ENCODE measurements around the gene UTP11.

The UTP11 gene

DNA sequence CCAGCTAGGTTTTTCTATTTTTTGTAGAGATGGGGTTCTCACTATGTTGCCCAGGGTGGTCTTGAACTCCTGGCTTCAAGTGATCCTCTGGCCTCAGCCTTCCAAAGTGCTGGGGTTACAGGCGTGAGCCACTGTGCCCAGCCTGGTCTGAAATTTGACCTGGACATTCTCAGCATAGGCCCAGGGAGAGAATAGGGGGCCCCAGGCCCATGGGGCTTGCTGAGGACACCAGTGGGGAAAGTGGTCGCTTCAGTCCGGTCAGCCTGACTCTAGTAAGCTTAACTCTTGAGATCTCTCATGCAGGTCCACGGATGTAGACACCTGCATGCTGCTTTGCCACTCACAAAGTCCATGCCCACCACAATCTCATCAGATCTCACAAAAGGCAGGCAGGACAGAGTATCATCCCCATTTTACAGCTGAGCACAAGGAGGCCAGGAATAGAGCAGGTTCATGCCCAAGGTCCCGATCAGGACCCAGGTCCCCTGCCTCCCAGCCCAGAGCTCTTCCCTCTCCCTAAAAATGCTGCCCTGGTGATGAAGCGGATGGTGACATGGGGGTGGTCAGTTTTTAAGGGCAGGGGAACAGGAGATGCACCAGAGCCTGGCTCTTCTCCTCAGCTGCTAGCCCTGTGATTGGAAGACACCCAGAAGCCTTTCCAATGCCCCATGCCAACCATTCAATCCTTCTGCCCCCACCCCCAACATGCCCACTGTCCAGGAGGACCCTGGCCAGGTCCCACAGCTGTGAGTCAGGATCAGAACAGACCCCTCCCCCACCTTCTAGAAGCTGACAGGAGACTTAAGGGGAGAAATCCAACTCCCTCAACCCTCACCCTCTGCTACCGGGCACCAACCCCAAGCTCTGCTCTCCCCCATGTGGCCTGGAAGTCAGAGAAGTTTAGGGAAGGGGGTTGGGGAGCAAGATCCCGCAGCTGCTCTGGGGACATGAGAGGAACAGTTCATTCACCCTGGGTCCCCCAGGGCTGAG is 9.0 kb upstream of the UTP11 start:
- DNase-seq (ENCODE audit: low spot score): no peak

DNA sequence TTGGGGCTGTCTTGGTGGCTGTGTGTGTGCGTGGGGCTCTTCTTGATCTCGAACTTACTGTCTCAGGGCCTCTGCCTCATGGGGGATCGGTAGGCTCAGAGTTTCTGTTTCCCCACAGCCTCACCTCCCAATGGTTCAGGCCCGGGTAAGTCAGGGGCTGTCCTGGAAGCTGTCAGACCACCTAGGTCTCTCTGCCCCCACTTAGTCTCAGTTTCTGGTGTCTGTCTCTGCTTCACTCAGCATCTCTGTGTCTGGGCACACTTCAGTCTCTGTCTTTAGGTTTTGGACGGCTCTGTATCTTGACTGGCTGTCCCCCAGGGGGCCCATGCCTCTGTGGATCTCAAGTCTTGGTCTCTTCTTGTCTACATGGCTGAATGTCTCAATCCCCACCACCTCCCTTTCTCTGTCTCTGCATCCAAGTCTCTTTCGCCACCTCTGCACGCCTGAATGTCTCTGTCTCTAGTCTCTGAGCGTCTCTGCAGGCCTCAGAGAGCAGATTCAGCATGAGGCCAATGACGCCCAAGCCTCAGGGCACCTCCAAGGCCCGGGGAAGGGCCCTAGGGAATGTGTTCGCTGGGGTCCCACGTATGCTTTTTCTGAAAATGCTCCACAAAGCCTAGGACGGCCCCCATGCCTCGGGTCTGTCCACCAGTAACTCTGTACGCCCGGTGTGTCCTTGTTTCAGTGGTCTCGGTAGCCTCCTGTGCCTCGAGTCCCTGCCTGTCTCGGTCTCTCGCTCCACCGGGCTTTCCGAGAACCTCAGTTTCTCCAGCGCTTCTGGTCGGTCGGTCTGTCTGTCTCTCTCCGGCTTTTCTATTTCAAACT is 8.0 kb upstream of the UTP11 start:
- DNase-seq (ENCODE audit: low spot score): no peak

DNA sequence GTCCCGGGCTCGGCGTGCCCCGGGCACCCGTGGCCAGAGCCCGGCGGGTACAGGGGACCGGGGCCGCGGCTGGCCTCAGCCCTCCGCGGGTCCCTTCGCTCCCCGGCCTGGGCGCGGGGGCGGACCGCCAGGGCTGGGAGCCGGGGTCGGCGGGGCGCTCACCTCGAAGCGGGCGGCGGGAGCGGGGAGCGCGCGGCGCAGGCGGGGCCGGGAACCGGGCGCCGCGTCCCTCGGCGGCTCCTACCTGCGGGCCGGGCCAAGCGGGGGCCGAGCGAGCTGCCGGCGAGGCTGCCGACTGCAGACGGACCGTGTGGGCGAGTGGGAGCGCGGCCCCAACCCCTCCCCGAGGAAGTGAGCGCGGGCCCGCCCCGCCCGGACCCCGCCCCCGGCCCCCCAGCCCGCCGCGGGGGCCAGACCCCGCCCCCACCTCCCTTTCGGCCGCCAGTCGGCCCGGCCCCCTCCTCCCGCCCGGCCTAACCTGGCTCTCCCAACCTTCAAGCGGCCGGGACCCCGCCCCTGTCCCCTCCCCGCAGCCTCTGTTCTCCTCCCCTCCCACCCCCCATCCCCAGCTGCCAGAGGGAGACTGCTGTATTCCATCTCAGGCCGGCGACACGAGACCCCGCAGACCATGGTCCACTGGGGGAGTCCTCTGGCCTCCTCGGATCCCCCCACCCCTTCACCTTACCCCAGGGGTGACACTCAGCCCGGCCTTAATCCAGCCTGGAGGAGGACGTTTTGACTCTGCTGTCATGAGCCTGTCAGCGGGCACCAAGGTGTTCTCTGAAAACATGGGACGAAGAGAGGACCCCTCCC is 7.1 kb upstream of the UTP11 start, which contains the start of gene FHL3:
TSS of gene FHL3 (minus strand) at position 320 of the 813 bp plus-strand sequence. CDS start 6,102 bp downstream, outside the sequence.
- DNase-seq (ENCODE audit: low spot score): peak; percentile 60

DNA sequence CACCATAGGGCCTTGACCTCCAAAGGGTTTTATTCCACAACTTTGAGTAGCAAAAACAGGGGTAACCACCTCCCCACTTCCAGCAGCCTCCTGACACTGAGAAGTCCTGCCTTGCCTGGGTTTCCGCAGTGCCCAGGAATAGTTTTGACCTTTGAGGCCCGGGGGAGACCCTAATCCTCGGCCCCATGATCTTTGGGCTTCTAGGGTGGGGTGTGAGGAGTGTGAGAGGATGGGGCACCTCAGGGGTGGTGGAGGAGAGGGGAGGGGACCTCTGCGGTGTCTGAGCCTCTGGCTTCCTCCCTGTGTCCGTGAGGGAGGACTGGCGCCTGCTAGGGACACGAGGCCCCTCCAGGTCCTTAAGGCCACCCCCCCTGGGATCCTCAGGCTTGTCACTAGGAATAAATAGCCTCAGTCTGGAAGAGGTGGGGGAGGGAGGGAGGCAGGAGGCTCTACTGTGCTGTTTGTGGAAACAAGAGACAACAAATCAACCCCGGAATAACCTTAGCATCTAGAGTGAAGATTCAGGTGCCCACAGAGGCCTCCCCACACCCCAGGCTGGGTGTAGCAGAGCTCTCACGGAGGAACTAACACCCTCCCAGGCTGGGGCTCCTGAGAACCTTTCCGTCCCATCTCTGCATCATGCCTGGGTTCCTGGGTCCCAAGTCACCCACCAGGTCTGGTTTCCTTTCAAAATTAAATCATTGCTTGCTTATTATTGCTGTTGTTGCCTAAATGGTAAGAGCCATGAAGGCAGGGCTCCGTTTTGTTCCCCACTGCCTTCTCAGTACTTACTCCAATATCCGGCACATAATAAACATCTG is 6.3 kb upstream of the UTP11 start:
- DNase-seq (ENCODE audit: low spot score): no peak

DNA sequence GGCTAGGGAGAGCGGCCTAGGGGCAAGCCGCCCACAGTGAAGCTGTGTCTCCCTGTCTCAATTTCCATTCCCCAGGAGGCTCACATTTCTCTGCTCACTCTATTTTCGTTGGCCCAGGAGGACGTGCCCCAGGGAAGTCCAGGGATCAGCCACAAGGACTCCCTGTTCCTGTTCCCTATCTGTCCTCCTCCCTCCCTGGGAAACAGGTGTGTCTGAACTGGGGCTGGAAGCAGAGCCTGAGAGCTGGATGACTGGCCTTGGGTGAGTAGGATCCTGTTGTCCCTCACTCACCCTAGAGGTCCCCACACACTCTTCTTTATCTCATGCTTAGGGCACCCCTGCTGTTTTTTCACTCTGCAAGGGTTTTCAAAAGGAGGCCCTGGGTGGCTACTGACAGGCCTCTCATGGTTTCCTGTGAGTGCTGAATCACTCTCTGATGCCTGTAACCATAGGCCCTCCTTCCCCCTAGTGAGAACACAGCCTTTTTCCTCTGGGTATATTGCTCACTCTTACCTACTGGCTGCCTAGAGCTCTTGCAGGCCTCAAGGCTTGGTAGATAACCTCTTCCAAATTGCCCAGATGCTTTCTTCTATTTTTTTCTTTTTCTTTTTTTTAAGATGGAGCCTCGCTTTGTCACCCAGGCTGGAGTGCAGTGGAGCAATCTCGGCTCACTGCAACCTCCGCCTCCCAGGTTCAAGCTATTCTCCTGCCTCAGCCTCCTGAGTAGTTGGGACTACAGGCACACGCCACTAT is 3.3 kb upstream of the UTP11 start:
- DNase-seq (ENCODE audit: low spot score): no peak

DNA sequence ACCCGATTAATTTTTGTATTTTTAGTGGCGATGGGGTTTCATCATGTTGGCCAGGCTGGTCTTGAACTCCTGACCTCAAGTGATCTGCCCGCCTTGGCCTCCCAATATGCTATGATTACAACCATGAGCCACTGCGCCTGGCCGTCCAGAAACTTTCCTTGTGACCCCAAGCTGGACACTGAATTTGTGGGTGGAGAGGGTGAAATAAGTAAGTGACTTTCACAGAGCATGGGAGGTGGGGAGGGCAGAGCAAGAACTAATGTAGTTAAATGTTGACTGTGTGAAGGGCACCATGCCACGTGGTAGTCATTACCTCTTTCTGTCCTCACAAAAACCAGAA is 2.7 kb upstream of the UTP11 start:
- DNase-seq (ENCODE audit: low spot score): no peak

DNA sequence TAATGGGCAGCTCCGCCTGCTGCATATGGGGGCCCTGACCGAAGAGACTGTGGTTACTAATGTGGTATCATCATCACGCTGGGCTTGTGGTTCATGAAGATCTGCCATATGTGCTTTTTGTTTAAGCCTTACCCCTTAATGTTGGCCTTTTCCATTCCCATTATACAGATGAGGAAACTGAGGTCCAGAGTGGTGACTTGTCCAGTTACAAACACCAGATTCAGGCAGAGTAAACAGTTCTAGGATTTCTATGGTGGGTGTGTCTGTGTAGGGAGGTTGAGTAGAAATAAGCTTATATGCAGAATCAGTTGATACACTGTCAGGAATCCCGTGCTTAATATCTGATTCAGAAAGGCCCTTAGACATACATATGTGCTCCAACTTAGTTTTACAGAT is 691 bp downstream of the UTP11 start:
- no peak for DNase-seq (ENCODE audit: low spot score)

DNA sequence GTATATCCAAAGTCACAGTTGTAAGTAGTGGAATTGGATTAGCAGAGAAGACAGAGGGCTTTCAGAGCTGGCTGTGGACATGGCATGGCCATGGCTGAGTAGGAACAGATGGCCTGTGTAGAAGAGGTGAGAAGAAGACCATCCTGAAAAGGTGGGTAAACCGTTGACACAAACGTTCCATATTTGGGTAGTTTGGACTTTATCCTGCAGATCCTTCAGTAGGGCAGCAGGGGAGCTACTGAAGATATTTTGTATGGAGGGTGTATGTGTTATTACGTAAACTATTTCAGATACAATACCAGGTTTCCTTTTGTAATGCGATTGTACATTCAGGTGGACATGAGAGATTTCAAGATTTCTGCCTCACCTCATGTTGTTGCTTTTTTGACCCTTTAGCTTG is 1.6 kb downstream of the UTP11 start:
- no peak for DNase-seq (ENCODE audit: low spot score)

DNA sequence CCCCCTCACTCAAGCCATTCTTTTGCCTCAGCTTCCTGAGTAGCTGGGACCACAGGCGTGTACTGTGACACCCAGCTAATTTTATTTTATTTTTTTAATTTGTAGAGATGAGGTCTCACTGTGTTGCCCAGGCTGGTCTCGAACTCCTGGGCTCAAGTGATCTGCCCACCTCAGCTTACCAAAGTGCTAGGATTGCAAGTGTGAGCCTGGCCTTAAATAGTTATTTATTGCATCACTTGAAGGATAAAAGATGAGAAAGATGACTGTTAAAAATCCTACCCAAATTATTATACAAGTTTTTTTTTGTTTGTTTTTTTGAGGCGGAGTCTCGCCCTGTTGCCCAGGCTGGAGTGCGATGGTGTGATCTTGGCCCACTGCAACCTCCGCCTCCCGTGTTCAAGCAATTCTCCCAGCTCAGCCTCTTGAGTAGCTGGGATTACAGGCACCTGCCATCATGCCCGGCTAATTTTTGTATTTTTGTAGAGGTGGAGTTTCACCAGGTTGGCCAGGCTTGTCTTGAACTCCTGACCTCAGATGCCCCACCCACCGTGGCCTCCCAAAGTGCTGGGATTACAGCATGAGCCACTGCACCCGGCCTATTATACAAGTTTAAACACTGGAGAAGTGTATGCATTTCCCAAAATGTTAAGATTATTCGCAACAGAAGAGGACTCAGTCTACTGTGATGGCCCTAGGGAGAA is 2.3 kb downstream of the UTP11 start:
- DNase-seq (ENCODE audit: low spot score): no peak

DNA sequence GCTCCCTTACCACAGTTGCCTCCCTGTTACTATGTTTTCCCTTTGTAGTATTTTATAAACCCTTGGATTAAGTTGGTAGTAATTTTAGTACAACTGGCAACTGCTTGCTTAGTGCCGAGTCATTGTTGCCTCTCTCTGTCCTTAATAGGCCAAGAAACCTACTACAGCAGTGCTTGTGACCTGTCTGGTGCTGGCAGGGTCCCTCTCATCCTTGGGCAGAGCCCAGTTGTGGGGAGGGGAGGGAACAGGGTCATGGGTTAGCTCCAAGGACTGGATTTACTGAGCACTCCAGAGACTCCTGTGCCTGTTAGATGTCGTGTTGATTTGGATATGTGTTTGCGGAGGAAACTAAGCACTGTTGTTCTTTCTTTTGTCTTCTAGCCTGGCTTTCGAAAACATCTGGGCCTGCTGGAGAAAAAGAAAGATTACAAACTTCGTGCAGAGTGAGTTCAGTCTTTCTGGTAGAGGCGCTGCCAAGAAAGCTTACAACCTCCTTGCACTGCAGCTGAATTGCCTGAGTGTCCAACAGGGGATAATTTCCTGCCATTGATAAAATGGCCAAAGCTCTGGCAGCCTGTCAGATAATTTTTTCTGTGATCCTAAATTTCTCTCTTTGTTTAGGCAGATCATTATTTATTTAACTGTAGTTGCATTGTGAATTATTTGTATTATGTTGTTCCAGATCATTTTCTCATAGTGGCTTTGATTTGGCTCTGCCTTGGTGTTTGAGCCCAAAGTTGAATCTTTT is 3.6 kb downstream of the UTP11 start:
- DNase-seq (ENCODE audit: low spot score): no peak

DNA sequence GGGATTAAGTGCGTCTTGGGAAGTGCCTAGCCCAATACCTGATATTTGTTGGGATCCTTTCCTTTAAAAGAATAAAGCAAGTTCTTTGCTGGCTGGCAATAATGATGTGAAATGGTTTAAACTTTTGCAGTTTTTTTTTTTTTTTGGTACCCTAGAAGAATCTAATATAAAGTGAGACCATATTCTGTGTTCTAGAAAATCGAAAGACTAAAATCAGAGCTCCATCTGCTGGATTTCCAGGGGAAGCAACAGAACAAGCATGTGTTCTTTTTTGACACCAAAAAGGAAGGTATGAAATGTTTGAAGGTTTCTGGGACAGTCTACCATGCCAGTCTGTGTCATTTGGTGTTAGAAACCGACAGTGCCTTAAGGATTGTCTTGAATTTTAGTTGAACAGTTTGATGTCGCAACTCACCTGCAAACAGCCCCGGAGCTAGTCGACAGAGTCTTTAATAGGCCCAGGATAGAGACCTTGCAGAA is 6.4 kb downstream of the UTP11 start:
- no peak for DNase-seq (ENCODE audit: low spot score)

DNA sequence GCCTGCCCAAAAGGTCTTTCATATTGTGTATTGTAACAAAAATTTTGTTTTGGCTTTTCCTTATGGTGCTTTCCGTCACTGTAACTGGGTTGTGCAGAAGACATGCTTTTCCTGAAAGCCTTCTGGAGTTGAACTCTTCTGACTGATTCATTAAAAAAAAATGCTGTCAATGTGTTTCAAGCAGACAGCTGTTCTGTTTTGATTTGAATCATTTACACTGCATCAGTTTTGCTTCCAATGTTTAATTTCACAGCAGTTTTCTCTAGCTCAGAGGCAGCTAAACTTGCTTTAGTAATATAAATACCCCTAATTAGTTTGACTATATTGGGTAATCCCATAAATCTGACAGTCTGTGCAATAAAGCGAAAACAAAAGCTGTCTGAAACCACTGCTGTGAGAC is 7.9 kb downstream of the UTP11 start:
- no peak for DNase-seq (ENCODE audit: low spot score)

DNA sequence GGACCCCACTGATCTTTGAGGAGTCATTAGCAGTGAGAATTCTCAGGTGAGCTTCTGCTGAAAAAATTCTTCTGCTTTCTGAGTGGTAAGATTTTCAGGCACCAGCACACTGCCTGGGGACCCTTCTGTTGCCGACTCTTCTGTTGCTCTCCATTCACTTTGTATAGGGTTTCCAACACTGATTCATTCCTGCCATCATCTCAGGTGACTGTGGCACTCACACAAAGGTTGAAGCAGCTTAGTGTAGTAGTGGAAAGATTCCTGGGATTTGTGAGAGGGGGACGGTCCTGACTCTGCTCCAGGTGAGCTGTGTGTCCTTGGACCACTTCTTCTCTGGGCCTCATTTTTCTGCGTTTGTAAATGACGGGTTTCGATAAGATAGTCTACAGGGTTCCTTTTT is 9.4 kb downstream of the UTP11 start:
- no peak for DNase-seq (ENCODE audit: low spot score)

DNA sequence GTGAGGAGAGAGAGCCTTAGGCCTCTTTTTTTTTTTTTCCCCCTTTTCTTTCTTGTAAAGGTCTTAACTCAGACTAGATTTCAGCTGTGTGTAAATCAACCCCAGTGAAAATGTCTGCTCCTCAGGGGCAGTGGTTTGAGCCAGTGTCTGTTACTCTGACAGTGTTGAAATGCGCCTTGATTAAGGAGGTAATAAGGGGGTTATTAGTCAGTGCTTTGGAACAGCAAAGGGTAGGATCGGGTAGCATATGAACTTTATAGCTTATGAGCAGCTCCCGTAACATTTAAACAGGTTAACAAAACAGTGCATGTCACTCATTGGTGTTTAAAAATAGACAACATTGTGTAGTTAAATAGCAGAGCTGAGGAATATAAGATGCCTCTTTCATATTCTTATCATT is 10.3 kb downstream of the UTP11 start:
- DNase-seq (ENCODE audit: low spot score): no peak

DNA sequence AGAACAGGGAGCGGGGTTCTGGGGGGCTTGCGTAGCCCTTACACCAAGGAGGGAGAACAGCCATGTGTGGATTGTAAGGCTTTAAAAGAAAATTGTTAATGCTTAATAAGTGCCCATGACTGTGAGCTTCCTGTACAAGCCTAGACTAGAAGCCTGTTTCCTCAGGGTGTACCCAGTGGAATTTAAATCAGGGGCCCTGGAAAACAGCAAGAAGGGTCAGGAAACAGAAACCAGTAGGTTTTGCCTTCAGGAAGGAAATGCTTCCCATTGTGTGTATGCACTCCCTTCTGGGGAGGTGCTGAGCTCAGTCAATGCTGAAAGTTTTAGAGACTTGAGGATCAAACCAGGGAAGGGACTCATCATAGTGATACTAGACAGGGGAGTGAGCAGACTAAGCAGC is 12.7 kb downstream of the UTP11 start:
- no peak for DNase-seq (ENCODE audit: low spot score)

DNA sequence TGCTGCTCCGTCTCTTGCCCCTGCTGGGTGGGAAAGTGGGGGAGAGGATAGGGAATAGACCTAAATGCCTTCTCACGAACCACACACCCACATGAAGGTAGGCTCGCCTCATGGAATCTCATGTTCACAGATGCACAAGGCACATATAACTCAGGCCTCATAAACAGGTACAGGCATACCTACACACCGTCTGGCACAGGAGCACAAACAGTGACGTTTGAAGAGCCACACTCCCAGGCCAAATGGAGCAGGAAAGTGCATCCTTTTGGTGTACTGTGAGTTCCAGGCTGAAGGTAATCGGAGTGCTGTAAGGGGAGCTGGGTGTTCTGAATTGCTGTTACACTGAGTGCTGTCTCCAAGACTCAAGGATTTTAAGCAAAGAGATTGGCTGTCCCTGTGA is 13.1 kb downstream of the UTP11 start:
- DNase-seq (ENCODE audit: low spot score): no peak

DNA sequence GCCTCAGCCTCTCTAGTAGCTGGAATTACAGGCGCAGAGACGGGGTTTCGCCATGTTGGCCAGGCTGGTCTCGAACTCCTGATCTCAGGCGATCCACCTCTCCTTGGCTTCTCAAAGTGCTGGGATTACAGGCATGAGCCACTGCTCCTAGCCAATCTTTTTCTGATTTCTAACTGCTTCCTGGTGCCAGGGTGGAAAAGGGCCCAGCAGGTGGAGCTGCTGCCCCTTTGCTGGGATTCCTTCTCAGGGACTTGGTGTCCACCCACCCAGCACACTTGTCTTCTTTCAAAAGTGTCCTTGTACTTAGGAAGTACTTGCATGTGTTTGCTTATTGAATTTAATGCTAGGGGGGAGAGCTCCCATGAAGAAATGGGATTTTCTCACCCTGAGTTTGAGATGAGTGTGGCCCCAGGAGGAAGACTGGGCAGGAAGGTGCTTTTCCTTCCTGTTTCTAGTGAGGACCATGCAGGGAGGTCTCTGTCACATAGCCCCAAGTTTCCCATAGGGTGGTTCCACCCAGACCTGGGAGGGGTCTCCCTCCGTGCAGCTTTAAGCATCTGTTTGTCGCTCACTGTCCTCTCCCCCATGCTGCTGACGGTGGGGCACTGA is 14.2 kb downstream of the UTP11 start:
- no peak for DNase-seq (ENCODE audit: low spot score)

DNA sequence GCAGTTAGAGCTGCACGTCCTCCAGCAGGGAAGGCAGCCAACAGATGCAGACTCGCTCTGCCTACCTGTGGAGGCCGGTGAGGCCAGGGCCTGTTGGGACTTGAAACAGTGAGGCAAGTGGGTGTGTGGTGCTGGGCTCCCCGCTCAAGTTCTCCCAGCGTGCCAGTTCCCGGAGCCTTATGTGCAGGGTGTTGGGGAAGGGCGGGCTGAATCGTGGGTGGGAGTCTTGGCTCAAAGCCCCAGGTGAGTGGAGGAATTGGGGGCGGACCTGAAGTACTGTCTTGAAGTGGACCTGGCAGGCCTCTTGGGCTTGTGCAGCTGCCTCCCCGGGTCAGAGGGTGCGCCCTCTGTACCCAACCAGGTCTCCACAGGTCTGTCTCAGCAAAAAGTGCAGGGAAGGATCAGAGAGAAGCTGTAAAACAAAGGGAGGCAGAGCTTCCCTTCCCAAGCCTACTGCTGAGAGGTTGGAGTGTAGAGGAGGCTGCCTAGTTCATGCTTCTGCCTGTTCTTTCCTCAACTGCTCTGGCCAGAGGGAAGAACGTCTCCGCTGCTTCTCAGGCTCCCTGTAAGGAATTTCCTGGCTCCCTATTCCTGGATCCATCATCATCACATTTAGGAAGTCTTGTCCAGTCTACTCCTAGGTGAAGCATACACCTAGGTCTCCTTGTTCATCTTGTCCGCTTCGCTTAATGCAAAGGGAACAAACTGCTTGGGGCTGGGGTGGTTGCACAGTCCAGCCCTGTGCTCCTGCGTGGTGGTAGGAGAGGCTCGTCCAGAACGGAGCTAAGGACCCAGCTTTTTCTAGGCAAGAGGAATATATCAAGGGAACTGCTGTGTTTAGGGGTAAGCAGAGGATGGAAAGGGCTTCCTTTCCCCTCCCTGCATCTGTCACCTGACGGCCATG is 14.9 kb downstream of the UTP11 start:
- DNase-seq (ENCODE audit: low spot score): no peak

Data from HuH-7.5 (cell line).